SJSA1 (cell line): ENCODE measurements around the gene COX14. TPM values are rescaled to one million over a fixed set of nuclear protein-coding genes. Genes with fewer than 3 reads are reported as not detected.
A peak's percentile ranks its signal among the peaks of the same experiment; 100 is the strongest.

Source experiments
- DNase-seq, 2 experiments: peaks; one replicate each; pipeline ENCODE4 v3.0.0-alpha.2; 2015 to 2020; ENCODE audit warnings: low spot score in 2 of 2, low read depth in 1 of 2
- H3K27ac ChIP-seq: fragments of 250-450 bp; sonication (Bioruptor Pico); 2 replicates; pipeline ENCODE4 v1.5.1; 2020; ENCODE audit warnings: mild to moderate bottlenecking, moderate library complexity
- H3K27me3 ChIP-seq: fragments of 250-450 bp; sonication (Bioruptor Pico); replicated peaks from 2 replicates; pipeline ENCODE4 v1.5.1; 2020; ENCODE audit warnings: mild to moderate bottlenecking, moderate library complexity
- H3K36me3 ChIP-seq: fragments of 250-450 bp; sonication (Bioruptor Pico); 2 replicates; pipeline ENCODE4 v1.5.1; 2020; ENCODE audit warnings: mild to moderate bottlenecking
- H3K4me1 ChIP-seq: fragments of 250-450 bp; sonication (Bioruptor Pico); replicated peaks from 2 replicates; pipeline ENCODE4 v1.6.1; 2021; ENCODE audit warnings: mild to moderate bottlenecking
- H3K4me3 ChIP-seq: fragments of 250-450 bp; sonication (Bioruptor Pico); 2 replicates; pipeline ENCODE4 v1.5.1; 2020; ENCODE audit warnings: mild to moderate bottlenecking
- H3K9me3 ChIP-seq: fragments of 250-450 bp; sonication (Bioruptor Pico); replicated peaks from 2 replicates; pipeline ENCODE4 v1.5.1; 2020; ENCODE audit warnings: mild to moderate bottlenecking
- total RNA-seq: library from RNA; depleted of rRNA; stranded (reverse); fragments of >200 nt; shearing (Covaris generic); gene quantifications from 2 replicates; pipeline ENCODE4 v1.2.3, GENCODE V29; 2014

COX14 gene
- total RNA-seq, 1 experiment from 2014 or later, result 49.7 TPM

DNA sequence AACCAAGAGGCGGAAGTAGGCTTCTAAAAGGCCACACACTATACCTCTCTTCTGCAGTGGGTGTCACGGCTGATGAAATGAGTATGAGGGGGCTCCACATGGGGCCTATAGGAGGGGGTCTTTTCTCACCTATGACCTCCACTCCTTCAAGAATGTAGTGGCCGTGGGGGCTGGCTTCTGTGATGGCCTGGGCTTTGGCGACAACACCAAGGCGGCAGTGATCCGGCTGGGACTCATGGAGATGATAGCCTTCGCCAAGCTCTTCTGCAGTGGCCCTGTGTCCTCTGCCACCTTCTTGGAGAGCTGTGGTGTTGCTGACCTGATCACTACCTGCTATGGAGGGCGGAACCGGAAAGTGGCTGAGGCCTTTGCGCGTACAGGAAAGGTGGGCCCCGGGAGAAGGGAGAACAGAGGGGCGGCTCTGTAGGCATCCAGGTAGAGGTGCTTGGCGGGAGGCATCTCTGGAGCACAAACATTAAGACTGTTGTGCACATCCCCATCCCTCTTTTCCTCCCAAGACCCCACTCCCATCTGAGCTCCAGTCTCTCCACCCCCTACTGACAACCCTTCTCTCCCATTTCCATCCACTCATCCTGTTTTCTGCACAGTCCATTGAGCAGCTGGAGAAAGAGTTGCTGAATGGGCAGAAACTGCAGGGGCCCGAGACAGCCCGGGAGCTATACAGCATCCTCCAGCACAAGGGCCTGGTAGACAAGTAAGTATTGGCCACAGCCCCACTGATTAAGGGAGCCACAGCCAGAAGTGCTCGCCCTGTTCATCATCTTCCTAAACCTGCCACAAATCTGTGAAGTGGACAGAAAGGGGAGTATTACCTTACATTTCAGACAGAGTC is 4.4 kb upstream of the COX14 start:
- no peak overlapping the region for H3K27ac ChIP-seq
- no peaks in the 10 kb centered on the region for H3K36me3 ChIP-seq
- no peak overlapping the region for H3K4me3 ChIP-seq
- peaks cover 6% of the 10 kb centered on the region for H3K4me1 ChIP-seq
- no peaks in the 10 kb centered on the region for H3K9me3 ChIP-seq
- H3K27me3 ChIP-seq, result no peaks in the 10 kb centered on the region
- no peak for DNase-seq

DNA sequence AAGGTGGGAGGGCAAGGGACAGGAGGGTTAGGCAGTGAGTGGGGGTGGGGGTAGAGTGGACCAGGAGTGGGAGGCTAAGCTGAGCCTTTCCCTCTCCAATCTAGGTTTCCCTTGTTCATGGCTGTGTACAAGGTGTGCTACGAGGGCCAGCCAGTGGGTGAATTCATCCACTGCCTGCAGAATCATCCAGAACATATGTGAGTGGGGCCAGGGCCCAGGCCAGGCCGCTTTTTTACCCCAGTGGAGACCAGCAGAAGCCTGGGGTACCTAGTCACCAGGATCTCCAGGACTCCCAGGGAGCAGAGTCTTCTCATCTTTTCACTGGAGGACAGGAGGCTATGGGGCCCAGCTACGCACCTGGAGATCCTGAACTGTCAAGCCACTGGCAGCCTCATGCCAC is 2.7 kb upstream of the COX14 start:
- no peaks in the 10 kb centered on the region for H3K9me3 ChIP-seq
- no peak overlapping the region for H3K27ac ChIP-seq
- DNase-seq, result no peak
- no peaks in the 10 kb centered on the region for H3K36me3 ChIP-seq
- H3K27me3 ChIP-seq, result no peaks in the 10 kb centered on the region
- H3K4me3 ChIP-seq, result no peak overlapping the region
- peaks cover 6% of the 10 kb centered on the region for H3K4me1 ChIP-seq

DNA sequence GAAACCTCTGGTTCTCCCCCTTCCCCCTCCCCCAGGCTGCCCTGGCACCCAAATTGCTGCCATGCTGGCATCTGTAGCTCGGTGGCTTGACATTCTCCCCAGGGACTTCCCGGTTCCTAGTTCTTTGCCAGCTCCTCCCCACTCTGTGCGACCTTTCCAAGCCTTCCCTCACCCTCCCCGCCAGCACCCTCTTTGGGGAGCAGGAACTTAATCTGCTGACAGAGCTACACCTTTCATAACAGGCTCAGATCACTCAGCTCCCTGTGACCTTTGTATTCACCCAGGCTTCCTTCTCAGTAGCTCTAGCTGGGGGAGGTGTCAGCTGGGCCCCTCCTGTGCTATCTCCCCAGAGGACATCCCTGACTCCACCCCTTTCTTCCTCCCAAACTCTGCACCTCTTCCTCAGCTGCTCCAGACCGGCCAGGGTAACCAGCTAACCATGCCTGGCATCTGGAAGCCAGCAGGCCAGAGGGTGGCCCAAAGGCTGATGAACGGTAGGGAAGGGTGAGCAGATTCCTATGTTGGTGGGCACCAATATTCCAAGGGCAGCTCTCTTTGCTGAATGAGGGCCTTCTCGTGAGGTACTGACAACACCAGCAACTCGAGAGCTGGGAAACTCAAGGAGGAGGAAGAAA is 1.8 kb upstream of the COX14 start:
- DNase-seq, result no peak
- H3K4me1 ChIP-seq, result peaks cover 6% of the 10 kb centered on the region
- no peaks in the 10 kb centered on the region for H3K36me3 ChIP-seq
- no peak overlapping the region for H3K4me3 ChIP-seq
- H3K27me3 ChIP-seq, result no peaks in the 10 kb centered on the region
- H3K9me3 ChIP-seq, result no peaks in the 10 kb centered on the region
- H3K27ac ChIP-seq, result no peak overlapping the region

DNA sequence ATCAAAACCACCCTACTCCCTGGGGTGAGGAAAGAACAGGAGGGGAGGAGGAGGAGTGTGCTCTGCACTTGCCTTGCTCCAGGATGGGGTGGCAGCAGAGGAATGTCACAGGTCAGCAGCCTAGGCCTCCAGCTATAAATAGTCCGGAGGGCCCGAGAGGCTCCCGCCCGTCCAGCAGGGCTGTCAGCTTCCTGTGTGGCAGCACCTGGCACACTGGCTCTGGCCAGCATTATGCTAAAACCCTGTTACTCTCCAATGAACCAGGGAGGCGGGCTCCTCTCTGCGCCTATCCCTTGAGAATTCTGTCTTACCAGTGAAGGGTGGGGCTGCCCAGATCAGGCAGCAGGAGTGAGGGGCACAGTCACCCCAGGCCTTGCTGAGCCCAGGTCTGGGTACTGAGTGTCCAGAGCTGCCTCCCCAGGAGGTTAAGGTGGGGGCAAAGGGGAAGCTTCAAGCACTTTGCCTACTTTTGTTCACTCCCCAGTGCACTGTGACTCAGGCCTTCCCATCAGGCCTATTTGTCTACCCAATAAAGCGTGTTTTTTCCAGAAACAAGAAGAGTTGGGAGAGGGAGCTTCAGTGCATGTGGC is 1.2 kb upstream of the COX14 start:
- Histone ChIP-seq H3K9me3 (no peaks in the 10 kb centered on the region), H3K27ac (no peak overlapping the region), H3K36me3 (no peaks in the 10 kb centered on the region), H3K27me3 (no peaks in the 10 kb centered on the region), H3K4me1 (peaks cover 6% of the 10 kb centered on the region), H3K4me3 (no peak overlapping the region)
- DNase-seq, result no peak

DNA sequence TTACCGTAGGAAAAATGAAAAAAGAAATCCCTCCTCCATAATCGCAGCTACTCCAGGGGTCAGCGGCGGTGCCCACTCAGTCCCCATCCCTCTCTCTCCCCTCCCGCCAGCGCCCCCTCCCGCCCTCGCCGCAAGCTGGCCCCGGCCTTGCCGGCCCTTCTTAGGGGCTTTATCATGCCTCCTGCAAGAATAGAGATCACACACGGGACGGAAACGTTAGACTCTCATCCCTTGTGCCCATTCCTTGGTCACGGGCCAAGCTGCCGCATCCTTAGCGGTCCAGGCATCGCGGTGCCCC is 692 bp upstream of the COX14 start:
- no peak for DNase-seq
- peaks cover 4% of the 10 kb centered on the region for H3K36me3 ChIP-seq
- no peaks in the 10 kb centered on the region for H3K9me3 ChIP-seq
- no peak overlapping the region for H3K27ac ChIP-seq
- no peak overlapping the region for H3K4me3 ChIP-seq
- peaks cover 6% of the 10 kb centered on the region for H3K4me1 ChIP-seq
- H3K27me3 ChIP-seq, result no peaks in the 10 kb centered on the region

DNA sequence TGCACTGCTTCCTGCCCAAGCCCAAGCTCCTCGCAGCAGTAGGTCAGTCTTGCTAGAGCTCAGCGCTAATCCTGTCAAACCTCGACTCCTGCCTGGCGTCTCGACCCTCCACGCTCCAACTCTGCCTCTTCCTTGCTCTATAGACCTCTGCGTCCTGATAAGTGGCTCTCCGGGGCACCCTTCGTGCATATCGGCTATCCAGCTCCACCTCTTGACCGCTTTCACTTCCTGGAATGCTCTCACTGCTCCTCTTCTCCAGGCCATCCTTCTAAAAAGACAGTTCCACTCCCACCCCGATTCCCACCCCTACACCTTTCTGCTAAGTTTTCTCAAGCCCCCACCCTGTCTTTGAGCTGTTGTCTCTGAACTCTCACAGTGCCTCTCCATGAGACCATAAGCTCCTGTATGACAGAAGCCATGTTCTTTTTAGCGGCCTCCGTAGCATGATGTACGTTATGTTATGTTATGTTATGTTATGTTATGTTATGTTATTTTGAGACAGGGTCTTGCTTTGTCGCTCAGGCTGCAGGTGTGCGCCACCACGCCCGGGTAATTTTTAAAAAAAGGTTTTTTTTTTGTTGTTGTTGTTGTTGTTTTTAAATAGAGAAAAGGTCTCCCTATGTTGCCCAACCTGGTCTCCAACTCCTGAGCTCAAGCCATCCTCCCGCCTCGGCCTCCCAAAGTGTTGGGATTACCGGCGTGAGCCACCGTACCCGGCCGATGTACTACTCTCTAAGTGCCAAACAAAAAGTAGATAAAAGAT is 601 bp downstream of the COX14 start:
- no peaks in the 10 kb centered on the region for H3K27me3 ChIP-seq
- peak overlapping the region; percentile 32 for H3K27ac ChIP-seq
- H3K9me3 ChIP-seq, result no peaks in the 10 kb centered on the region
- peak in 1 of 2 experiments; percentile 52 for DNase-seq
- peaks cover 6% of the 10 kb centered on the region for H3K4me1 ChIP-seq
- peaks cover 7% of the 10 kb centered on the region for H3K36me3 ChIP-seq
- peak overlapping the region; percentile 65 for H3K4me3 ChIP-seq

DNA sequence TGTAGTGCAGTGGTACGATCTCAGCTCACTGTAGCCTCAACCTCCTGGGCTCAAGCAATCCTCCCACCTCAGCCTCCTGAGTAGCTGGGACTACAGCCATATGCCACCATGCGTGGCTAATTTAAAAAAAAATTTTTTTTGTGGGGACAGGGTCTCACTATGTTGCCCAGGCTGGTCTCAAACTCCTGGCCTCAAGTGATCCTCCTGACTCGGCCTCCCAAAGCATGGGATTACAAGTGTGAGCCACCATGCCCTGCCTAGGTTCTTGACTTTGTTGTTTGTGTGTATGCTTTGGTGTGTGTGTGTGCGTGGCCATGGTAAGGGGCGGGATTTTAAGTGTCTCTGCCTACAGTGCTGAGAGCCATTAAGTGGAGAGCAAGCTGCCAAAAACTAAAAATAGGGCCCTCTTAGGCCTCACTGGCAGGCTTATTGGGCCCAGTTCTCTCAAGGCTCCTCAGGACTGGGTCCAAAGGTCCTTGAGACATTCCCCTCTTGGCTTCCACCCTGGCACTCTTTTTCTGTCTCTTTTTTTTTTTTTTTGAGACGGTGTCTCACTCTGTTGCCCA is 5.1 kb downstream of the COX14 start:
- no peak overlapping the region for H3K4me3 ChIP-seq
- no peaks in the 10 kb centered on the region for H3K9me3 ChIP-seq
- no peaks in the 10 kb centered on the region for H3K27me3 ChIP-seq
- no peak overlapping the region for H3K27ac ChIP-seq
- H3K4me1 ChIP-seq, result no peaks in the 10 kb centered on the region
- no peak for DNase-seq
- peaks cover 39% of the 10 kb centered on the region for H3K36me3 ChIP-seq

DNA sequence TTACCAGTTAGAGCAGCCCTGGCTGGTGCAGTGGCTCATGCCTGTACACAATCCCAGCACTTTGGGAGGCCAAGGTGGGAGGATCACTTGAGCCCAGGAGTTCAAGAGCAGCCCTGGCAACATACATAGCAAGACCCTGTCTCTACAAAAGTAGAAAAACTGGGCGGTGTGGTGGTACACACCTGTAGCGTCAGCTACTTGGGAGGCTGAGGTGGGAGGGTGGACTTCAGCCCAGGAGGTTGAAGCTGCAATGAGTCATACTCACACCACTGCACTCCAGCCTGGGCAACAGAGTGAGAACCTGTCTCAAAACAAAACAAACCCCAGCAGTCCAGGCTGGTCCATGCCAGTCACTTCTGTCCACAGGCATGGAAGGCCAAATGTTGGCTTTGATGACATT is 7.4 kb downstream of the COX14 start:
- Histone ChIP-seq H3K27ac (no peak overlapping the region), H3K36me3 (peaks cover 56% of the 10 kb centered on the region), H3K4me3 (no peak overlapping the region), H3K27me3 (no peaks in the 10 kb centered on the region), H3K9me3 (no peaks in the 10 kb centered on the region), H3K4me1 (no peaks in the 10 kb centered on the region)
- no peak for DNase-seq

DNA sequence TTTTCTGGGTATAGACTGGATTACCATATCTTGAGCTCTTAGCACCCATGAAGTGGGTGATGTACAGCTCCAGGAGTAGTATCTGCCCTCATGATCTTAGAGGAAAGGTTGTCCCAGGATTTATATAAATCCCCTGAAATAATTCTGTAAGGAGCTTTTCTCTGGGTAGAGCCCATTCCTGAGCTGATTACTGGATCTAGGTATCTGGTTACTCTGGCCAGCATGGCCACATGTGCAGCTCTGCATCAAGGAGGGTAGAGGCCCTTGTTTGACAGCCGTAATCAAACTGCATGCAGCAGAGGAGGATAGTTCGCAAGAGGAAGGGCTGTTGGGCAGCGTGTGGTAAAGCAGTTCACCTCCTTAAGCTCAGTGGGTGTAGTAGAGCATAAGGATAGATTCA is 8.5 kb downstream of the COX14 start:
- no peaks in the 10 kb centered on the region for H3K4me1 ChIP-seq
- no peak overlapping the region for H3K27ac ChIP-seq
- no peaks in the 10 kb centered on the region for H3K27me3 ChIP-seq
- no peak overlapping the region for H3K4me3 ChIP-seq
- peaks cover 60% of the 10 kb centered on the region for H3K36me3 ChIP-seq
- DNase-seq, result no peak
- H3K9me3 ChIP-seq, result no peaks in the 10 kb centered on the region

DNA sequence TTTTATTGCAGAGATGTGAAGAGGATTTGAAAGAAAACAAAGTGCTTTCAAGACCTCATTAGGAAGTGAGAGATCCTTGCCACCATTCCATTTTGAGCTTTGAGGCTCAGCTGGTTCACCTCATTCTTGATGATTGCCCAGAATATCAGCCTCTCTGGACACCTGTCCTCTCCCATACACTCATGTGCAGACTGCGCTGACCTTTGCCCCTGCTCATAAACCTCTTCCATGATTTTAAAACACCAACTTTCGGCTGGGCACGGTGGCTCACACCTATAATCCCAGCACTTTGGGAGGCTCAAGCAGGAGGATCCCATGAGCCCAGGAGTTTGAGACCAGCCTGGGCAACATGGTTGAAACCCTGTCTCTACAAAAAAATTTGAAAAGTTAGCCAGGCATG is 8.9 kb downstream of the COX14 start:
- Histone ChIP-seq H3K36me3 (peaks cover 60% of the 10 kb centered on the region), H3K4me3 (no peak overlapping the region), H3K4me1 (no peaks in the 10 kb centered on the region), H3K27me3 (no peaks in the 10 kb centered on the region), H3K27ac (no peak overlapping the region), H3K9me3 (no peaks in the 10 kb centered on the region)
- no peak for DNase-seq

DNA sequence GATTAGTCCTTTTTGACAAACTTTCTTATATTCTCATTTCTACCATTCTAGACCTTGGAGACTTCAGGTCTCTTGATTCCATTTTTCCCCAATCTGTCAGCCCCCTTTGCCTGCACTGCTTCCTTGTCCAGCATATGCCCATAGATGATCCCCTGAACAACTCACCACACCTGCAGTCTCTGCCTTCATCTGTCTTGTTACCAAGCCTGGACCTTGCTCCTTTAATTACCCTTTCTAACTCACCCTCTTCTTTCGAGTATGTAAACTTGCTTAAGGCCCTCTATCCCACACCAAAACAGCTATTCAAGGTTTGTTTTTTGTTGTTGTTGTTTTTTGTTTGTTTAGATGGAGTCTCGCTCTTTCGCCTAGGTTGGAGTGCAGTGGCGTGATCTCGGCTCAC is 9.6 kb downstream of the COX14 start:
- H3K9me3 ChIP-seq, result no peaks in the 10 kb centered on the region
- H3K4me1 ChIP-seq, result no peaks in the 10 kb centered on the region
- no peak overlapping the region for H3K27ac ChIP-seq
- H3K4me3 ChIP-seq, result no peak overlapping the region
- DNase-seq, result no peak
- peaks cover 56% of the 10 kb centered on the region for H3K36me3 ChIP-seq
- no peaks in the 10 kb centered on the region for H3K27me3 ChIP-seq

DNA sequence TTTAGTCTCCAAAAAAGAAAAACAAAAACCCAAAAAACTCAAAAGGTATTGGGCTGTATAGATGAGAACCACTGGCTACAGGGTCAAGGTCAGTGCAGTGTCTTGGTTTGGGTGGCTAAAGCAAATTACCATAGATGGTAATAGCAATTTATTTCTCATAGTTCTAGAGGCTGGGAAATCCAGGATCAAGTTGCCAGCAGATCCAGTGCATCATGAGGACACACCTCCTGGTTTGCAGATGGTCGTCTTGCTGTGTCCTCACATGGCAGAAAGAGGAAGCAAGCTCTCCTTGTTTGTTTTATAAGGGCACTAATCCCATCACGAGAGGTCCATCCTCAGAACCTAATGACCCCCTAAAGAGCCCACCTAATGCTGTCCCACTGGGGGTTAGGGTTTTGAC is 11.2 kb downstream of the COX14 start:
- Histone ChIP-seq H3K4me3 (no peak overlapping the region), H3K27ac (no peak overlapping the region), H3K9me3 (no peaks in the 10 kb centered on the region), H3K36me3 (peaks cover 66% of the 10 kb centered on the region), H3K4me1 (no peaks in the 10 kb centered on the region), H3K27me3 (no peaks in the 10 kb centered on the region)
- no peak for DNase-seq

DNA sequence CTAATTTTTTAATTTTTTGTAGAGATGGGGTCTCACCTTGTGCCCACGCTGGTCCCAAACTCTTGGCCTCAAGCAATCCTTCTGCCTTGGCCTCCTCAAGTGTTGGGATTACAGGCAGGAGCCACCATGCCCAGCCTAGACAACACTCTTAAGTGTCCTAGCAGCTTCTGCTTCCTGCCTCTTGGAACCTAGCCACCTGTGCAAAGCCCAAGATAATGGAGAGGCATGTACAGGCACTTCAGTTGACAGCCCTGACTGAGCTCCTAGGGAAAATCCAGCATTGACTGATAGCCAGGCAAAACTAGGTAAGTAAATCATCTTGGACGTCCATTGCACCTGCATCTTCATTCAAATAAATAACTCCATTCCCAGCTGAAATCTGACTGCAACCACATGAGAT is 15.5 kb downstream of the COX14 start:
- H3K27ac ChIP-seq, result no peak overlapping the region
- no peak for DNase-seq

More for the DNA sequence above, 15.5 kb downstream of the COX14 start:
- peaks cover 69% of the 10 kb centered on the region for H3K36me3 ChIP-seq
- no peaks in the 10 kb centered on the region for H3K4me1 ChIP-seq
- H3K4me3 ChIP-seq, result no peak overlapping the region
- no peaks in the 10 kb centered on the region for H3K27me3 ChIP-seq
- no peaks in the 10 kb centered on the region for H3K9me3 ChIP-seq
